Measurements from ENCODE around the gene FBXW10B.
"Not testable (repeated sequence)": the region's sequence is repeated elsewhere in the genome, so short reads cannot be mapped to it uniquely, and the experiment has no call there.

FBXW10B gene

DNA sequence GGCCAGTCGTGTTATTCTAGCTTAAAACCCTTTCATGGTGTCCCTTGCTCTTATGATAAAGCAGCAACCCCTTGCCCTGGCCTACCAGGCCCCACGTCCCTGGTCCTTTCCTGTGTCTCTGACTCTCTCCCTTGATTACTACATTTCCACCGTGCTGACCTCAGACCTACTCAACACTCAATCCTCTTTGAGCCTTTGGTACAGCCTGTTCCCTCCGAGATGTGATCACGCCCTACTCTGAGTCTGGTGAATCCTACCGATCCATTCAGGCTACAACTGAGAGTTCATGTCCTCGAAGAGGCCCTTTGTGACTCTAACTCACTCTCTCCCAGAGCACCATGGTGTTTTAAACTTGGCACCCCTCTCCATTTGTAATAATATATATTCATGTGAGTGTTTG is 10.5 kb upstream of the FBXW10B start:
- not testable (repeated sequence) for DNase-seq

DNA sequence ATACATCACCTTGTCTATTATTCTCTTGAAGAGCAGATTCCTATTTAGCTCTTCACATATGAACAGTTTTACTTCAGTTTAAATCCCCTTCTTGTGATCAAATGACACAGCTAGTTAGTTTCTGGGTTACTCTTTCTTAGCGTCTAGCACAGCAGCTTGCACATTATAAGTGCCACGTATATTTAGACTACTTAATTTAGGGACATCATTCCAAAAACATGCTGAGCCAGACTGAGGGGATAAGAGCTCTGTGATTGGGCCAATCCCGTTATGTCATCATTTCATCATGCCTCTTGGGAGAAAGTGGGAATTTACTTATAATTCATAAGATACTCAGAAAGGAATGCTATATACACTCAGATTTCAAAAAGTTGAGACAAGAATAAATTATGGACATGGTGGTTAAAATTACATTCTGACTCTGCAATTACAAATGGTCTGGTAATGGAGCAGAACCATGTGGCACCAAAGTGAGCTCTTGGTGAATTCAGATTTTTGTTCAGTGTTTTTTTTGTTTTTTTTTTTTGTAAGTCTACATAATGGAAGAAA is 4.2 kb upstream of the FBXW10B start:
- not testable (repeated sequence) for DNase-seq

DNA sequence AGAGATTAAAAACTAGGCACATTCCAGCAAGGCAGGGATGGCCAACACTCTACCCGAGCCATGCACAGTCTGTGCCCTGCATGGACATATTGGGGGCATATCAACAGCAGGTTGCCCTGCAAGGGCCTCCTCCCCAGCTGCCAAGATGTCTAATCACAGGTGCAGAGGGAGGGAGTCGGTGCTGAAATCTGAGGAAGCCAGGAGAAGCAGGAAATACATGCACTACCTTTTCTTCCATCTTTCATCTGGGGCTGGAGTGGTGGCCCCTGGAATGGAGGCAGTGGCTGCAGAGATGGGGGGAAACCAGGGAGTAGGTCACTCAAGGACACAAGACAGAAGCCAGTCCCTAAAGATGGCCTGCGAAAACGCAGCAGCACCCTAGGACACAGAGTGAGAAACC is 3.8 kb upstream of the FBXW10B start:
- DNase-seq: not testable (repeated sequence)

DNA sequence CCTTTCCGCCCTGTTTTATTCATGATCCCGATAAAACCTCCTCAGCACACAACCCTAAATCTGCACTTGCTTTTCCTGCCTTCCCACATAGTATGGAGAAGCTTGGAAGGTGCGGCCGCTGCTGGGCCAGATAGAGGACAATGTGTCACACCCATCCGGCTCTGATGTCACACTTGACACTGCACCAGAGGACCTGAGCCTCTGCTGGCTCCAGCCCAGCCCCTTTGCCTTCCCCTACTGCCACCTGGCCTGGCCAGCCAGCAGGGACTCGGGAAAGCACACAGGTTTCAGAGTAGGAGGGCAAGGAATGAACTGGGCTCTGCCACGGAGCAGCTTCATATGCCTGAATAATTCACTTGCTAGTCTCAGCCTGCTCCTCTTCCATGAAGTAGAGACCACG is 2.6 kb upstream of the FBXW10B start:
- not testable (repeated sequence) for DNase-seq

DNA sequence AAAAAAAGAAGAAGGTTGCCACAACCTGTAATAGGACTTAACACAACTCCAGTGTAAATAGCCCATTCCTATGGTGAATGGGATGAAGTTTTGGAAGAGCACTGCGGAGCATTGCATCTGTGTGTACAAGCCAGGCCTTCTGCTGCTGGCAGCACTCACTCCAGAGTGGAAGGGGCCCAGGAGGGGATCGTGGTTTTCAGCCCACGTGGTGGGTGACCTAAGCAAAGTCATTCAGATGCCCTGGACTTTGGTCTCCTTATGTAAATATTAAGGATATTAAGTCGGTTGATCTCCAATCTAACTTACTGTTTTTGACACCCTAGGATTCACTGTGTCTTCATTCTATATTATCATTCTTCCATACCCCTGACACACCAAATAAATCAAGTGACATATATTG is 2.7 kb downstream of the FBXW10B start:
- DNase-seq: not testable (repeated sequence)

DNA sequence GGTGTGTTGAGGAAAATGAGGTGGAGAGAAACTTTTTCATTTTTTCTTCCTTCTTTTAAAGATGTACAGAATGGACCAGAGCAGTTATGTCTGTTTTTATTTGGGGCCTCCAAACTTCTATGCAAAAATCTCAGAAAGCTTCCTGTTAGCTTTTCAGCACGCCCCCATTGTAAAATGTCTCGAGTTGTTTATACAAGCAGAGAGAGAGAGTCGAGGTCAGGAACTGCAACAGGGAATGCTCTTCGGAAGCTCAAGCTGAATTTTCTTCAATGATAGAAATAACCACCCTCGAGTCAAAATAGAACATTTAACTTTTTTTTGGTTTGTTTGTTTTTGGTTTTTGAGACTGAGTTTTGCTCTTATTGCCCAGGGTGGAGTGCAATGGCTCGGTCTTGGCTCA is 3.7 kb downstream of the FBXW10B start:
- not testable (repeated sequence) for DNase-seq

DNA sequence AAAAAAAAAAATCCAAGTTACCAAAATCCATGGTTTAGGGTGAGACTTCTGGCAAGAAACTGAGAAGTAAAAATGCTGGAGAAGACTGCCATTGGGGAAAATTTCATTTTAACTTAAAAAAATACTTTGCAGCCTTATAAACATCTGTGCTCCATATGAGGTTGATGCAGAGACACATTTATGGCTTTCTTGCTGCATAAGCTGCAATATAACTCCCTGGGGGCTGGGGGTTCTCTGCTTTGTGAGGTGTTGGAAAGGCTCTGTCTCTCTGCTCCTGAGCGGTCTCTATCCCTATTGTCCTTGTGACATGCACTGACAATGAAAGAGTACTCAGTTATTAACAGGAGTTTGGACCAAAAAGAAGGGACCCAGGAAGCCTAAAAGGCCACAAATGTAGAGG is 6.4 kb downstream of the FBXW10B start:
- not testable (repeated sequence) for DNase-seq

DNA sequence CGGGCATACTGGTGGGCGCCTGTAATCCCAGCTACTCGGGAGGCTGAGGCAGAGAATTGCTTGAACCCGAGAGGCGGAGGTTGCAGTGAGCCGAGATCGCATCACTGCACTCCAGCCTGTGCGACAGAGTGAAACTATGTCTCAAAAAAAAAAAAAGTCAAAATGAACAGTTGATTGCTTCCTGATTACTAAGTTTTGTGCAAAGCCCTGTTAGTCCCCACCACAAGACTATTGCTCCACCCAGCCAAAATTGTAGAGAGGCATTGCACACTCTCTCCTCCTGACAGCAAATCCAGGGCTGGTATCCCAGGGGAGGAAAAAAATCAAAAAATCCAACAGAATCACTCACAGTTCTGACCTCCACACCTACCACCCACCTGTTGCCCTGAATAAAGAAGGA is 26.5 kb downstream of the FBXW10B start:
- not testable (repeated sequence) for DNase-seq

DNA sequence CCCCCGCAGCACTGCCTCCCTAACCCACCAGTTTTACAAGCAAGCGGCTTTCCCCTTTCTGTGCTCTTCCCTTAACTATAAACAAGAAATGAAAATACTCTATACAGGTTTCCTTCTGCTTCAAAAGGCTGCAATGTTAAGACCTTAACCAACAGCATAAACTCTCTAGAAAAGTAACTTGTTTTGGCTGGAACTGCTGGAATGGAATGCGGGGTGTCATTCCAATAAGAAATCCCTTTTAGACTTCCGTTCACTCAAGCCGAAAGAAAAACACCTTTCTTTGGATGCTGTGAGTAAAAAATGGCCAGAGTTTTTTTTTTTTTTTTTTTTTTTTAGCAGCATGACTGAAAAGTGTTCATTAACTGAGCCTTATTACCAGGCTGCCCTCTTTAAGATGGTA is 27.5 kb downstream of the FBXW10B start:
- not testable (repeated sequence) for DNase-seq

DNA sequence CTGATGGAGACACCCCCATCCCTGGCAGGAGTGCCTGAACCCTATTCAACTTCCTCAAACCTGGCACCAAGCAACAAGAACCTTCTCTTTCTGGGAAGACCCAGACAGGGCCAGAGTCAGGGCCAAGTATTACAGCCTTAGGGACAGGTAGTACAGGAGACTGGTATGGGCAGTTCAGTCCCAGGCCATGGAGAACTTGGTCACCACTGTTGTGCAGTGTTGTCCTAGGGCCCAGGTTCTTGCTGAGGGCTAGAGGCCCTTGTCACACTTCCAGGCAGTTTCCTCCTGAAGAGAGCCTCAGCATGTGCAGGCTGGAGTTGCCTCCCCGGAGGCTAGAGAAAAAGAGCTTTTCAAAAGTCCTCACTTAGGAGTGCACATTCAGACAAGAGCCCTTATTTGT is 28.7 kb downstream of the FBXW10B start:
- DNase-seq: not testable (repeated sequence)

DNA sequence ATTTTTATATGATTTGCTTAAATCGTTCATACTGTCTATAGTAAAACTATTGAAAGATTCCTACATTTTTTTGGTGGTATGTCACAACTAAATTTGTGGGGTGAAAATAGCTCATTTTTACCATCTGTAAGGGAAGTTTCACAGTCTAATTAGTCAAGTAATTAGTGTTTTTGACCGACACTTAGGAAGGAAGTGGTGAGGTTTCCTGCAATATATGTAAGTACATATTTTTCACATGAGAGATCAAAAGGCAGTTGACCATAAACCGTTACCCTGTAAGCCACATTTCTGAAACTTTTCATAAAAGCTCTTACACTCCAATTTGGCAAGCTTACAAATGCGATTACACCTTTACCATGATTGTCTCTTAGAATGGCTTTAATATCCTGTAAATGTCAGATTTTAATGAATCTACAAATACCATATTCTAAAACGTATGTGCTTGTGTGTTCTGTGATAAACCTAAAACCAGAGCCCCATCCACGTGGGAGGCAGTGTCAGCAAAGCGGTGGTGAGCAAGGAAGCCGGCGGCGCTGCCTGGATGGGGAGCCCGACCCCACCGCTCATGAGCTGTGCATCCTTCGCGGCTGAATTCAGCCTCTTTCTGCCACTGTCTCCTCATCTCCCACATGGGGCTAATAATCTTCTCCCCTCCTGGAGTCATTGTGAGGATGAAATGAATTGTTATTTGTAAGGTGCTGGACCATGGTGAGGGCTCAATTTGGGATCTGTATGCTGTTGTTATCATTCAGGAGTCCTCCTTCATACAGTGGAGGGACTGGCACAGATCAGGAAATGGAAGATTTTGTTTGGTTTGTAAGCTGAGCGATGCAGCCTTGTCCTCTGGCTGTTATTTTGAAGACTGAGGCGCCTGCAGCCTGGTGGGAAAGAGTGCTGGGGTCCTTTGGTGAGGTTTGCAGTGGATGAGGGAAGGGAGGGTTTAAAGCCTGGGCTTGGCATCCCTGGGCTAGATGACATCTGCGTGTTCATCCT is 29.7 kb downstream of the FBXW10B start:
- not testable (repeated sequence) for DNase-seq

DNA sequence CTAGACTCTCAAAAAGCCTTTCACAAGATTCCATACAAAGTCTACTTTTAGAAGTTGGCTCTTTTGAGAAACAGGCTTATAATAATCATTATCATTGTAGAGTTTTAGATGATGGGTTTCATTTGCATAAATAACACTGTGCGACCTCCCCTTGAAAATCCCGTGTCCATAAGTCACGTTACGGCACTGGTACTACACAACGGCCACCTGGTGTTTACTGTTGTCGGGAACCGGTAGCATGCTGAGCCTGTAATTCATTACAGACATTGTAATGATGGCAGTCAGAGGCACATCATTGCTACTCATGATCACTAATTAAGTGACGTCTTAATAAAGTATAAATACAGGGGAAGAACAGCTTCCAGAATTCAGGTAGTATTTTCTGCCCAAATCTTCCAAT is 31.5 kb downstream of the FBXW10B start:
- peak; percentile 17 for DNase-seq

DNA sequence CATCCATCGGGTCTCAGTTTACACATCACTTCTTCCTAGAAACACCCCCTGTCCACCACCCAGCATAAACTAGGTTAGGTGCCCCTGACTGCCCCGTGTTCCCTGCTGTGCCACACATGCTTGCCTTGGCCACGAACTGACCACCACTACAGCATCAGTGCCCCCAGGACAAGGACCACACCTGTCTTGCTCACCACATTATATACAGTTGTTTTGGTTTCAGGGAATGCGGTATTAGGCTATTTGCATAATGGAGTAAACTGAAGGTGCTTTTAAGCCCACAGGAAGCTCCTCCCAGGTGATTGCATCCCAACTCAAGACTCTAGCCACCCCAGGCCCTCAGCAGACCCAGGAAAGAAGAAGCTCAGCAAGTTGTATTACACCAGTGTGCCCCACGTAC is 36.2 kb downstream of the FBXW10B start:
- not testable (repeated sequence) for DNase-seq

DNA sequence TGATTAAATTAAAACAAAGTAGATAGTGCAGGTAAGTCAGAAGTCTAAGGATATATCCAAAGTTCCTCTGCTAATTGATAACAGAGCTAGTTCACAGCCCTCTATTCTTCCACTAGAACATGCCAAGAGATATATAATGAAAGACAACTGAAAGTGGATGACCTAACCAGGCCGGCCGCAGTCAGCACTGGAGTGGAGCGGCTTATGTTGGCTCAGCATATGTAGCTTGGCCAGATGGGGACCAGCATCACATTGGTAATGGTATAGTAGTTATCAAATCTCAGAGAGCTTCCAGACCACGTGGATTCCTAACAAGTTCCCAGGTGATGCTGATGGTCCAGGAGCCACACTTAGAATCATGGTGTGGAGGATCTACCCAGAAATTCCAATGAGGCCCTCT is 38.0 kb downstream of the FBXW10B start:
- DNase-seq: not testable (repeated sequence)

DNA sequence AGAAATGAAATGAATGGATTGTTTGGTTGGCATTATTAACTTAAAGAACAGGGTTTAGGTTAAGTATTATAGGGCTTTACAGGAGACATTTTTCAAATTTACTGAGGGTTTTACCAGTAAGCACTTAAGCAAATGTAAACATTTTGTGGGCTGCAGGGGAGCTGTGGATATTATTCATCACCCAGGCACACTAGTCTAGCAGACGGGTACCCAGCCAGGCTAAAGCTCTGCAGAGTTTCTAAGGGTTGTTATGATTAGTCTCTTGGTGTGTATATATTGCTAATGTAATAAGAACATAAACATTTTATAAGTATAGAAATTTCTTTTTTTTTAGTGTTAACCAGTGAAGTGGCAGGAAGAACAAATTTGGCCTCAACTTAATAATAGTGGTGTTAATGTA is 42.7 kb downstream of the FBXW10B start:
- DNase-seq: not testable (repeated sequence)

DNA sequence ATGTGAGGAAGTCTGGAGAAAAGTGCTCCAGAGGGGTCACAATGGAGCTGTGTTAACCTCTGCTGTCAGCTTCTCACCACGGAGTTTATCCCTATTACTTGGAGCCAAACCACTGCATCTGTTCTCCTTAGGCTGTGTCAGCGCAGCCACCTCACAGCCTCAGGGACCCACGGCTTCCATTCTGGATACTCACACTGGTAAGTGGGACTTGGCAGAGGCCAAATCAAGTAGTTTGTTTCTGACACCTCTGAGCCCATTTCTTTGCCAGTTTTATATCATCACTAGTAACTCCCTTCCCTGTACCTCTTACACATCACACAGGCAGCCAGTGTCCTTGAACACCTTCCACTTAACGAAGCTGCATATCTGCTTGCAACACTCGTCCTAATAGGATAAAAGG is 44.8 kb downstream of the FBXW10B start:
- not testable (repeated sequence) for DNase-seq

DNA sequence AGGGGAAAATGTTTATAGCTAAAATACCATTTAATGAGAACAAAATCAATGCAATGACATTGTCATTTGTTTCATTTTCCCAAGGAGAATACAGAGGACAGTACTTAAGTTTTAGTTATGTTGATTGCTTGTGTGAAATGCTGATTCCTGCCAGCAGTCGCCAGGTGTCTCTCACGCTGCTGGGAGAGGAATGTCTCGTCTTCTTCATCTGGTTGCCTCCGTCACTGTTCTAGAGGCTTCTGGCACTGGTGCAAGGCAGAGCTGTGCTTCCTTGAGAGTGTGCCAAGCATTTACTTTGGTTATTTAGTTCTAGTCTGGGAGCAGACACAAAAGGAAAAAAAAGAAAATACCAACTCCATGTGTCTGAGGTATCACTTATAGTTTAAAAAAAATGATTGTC is 45.6 kb downstream of the FBXW10B start:
- DNase-seq: not testable (repeated sequence)

Data from NCI-H1105 (cell line).